Progenitor cell of endocrine pancreas (in vitro differentiated cells): ENCODE data around the gene HSD17B4. TPM values are rescaled to one million over a fixed set of nuclear protein-coding genes. Genes with fewer than 3 reads are reported as not detected.
"Not testable (repeated sequence)": the region's sequence is repeated elsewhere in the genome, so short reads cannot be mapped to it uniquely, and the experiment has no call there.

Source experiments
- DNase-seq: peaks from one replicate; pipeline ENCODE4 v3.0.0; 2021; ENCODE audit warnings: low spot score; ENCODE audit not compliant: unreplicated experiment
- H3K27ac Mint-ChIP-seq: 2 replicates; pipeline ENCODE4 v1.8.0; 2021; ENCODE audit warnings: mild to moderate bottlenecking, moderate library complexity, mixed read lengths
- H3K27me3 Mint-ChIP-seq: 2 replicates; pipeline ENCODE4 v1.8.0; 2021; ENCODE audit warnings: mixed read lengths
- H3K36me3 Mint-ChIP-seq: 2 replicates; pipeline ENCODE4 v1.8.0; 2022; ENCODE audit warnings: mixed read lengths; ENCODE audit not compliant: insufficient read depth
- H3K4me1 Mint-ChIP-seq: 2 replicates; pipeline ENCODE4 v1.8.0; 2021; ENCODE audit warnings: low read depth, mixed read lengths
- H3K4me3 Mint-ChIP-seq: 2 replicates; pipeline ENCODE4 v1.8.0; 2021; ENCODE audit warnings: low read depth, mild to moderate bottlenecking, moderate library complexity, mixed read lengths
- H3K9me3 Mint-ChIP-seq: 2 replicates; pipeline ENCODE4 v1.8.0; 2021; ENCODE audit warnings: low read depth, mixed read lengths
- CTCF ChIP-seq: fragments of 200-600 bp; sonication (generic); IDR thresholded peaks from one replicate; pipeline ENCODE4 v1.5.0; 2021; ENCODE audit warnings: antibody characterized with exemption, mild to moderate bottlenecking; ENCODE audit not compliant: unreplicated experiment
- total RNA-seq: library from RNA; stranded (reverse); gene quantifications from 2 replicates; pipeline ENCODE4 v1.2.1, GENCODE V29; 2021

HSD17B4 gene
- total RNA-seq, 1 donor from 2014 or later = 248 TPM

- TF ChIP-seq CTCF = no peak
- H3K27me3 Mint-ChIP-seq = no peaks in the 10 kb centered on the region
- H3K4me3 Mint-ChIP-seq = no peak overlapping the region
- peaks cover 3% of the 10 kb centered on the region for H3K4me1 Mint-ChIP-seq
- H3K9me3 Mint-ChIP-seq = peaks cover 3% of the 10 kb centered on the region
- H3K36me3 Mint-ChIP-seq = no peaks in the 10 kb centered on the region
- H3K27ac Mint-ChIP-seq = no peak overlapping the region
- no peak for DNase-seq
Measured at GRCh38 chr5:119417891-119418605, 34.2 kb upstream of the HSD17B4 start.

- Mint-ChIP-seq H3K4me3 (no peak overlapping the region), H3K27ac (no peak overlapping the region), H3K36me3 (no peaks in the 10 kb centered on the region), H3K27me3 (no peaks in the 10 kb centered on the region), H3K9me3 (peaks cover 3% of the 10 kb centered on the region), H3K4me1 (peaks cover 3% of the 10 kb centered on the region)
- no peak for DNase-seq
- no peak for TF ChIP-seq CTCF
Measured at GRCh38 chr5:119418606-119419100, 33.6 kb upstream of the HSD17B4 start.

GRCh38 chr5:119420169-119420568 lies 32.1 kb upstream of the HSD17B4 start:
- H3K27ac Mint-ChIP-seq = no peak overlapping the region
- no peaks in the 10 kb centered on the region for H3K27me3 Mint-ChIP-seq
- TF ChIP-seq CTCF = no peak

GRCh38 chr5:119426057-119426456 lies 26.2 kb upstream of the HSD17B4 start:
- H3K9me3 Mint-ChIP-seq = peaks cover 1% of the 10 kb centered on the region
- TF ChIP-seq CTCF = no peak
- no peak overlapping the region for H3K27ac Mint-ChIP-seq
- H3K4me3 Mint-ChIP-seq = no peak overlapping the region
- no peaks in the 10 kb centered on the region for H3K36me3 Mint-ChIP-seq
- H3K4me1 Mint-ChIP-seq = peaks cover 14% of the 10 kb centered on the region
- no peaks in the 10 kb centered on the region for H3K27me3 Mint-ChIP-seq
- no peak for DNase-seq

More at GRCh38 chr5:119420169-119420568, 32.1 kb upstream of the HSD17B4 start:
- Mint-ChIP-seq H3K9me3 (no peaks in the 10 kb centered on the region), H3K4me1 (peaks cover 3% of the 10 kb centered on the region), H3K36me3 (no peaks in the 10 kb centered on the region), H3K4me3 (no peak overlapping the region)
- no peak for DNase-seq

- DNase-seq = no peak
- Mint-ChIP-seq H3K27ac (no peak overlapping the region), H3K36me3 (no peaks in the 10 kb centered on the region), H3K4me1 (peaks cover 14% of the 10 kb centered on the region), H3K4me3 (no peak overlapping the region), H3K9me3 (peaks cover 5% of the 10 kb centered on the region), H3K27me3 (no peaks in the 10 kb centered on the region)
- TF ChIP-seq CTCF = no peak
Measured at GRCh38 chr5:119427060-119427459, 25.2 kb upstream of the HSD17B4 start.

- H3K4me1 Mint-ChIP-seq = peaks cover 14% of the 10 kb centered on the region
- H3K4me3 Mint-ChIP-seq, H3K9me3 Mint-ChIP-seq, H3K36me3 Mint-ChIP-seq, H3K27me3 Mint-ChIP-seq, DNase-seq: not testable (repeated sequence)
- peak overlapping the region; percentile 47 for H3K27ac Mint-ChIP-seq
Measured at GRCh38 chr5:119427596-119427995, 24.7 kb upstream of the HSD17B4 start.

- Mint-ChIP-seq H3K4me1 (peaks cover 14% of the 10 kb centered on the region), H3K27ac (peak overlapping the region; percentile 3)
- not testable (repeated sequence) for H3K9me3 Mint-ChIP-seq, H3K36me3 Mint-ChIP-seq, DNase-seq, H3K27me3 Mint-ChIP-seq, H3K4me3 Mint-ChIP-seq
Measured at GRCh38 chr5:119428166-119428565, 24.1 kb upstream of the HSD17B4 start.

- H3K36me3 Mint-ChIP-seq, H3K4me3 Mint-ChIP-seq, H3K9me3 Mint-ChIP-seq, H3K27me3 Mint-ChIP-seq, DNase-seq, H3K27ac Mint-ChIP-seq: not testable (repeated sequence)
- H3K4me1 Mint-ChIP-seq = peaks cover 14% of the 10 kb centered on the region
Measured at GRCh38 chr5:119428574-119428973, 23.7 kb upstream of the HSD17B4 start.
